Suprapubic skin (tissue), 2 donors: ENCODE measurements around the gene EMC8.

Source experiments
- EP300 ChIP-seq: sonication (generic); formaldehyde crosslinking; IDR thresholded peaks from one replicate; pipeline ENCODE4 v1.6.1; 2017; ENCODE audit warnings: antibody characterized with exemption
- POLR2A ChIP-seq, 2 donors: fragments of 450-650 bp; IDR thresholded peaks; one replicate each; pipeline ENCODE4 v1.6.1; 2017; ENCODE audit warnings: antibody characterized with exemption in 2 of 2, mild to moderate bottlenecking in 2 of 2, moderate library complexity in 2 of 2

GRCh38 chr16:85750827-85751697, 48.3 kb downstream of the EMC8 start, which contains the start of gene C16orf74:
- TF ChIP-seq EP300 = no peak
- TF ChIP-seq POLR2A (IDR thresholded peaks at IDR 0.05) = no peak
